Activated naive CD8-positive, alpha-beta T cell (primary cell): ENCODE results near the gene ADAMTS9.

Source experiments
- H3K27ac Mint-ChIP-seq: one replicate; pipeline ENCODE4 v1.8.0; 2021; ENCODE audit warnings: mixed read lengths
- H3K27me3 Mint-ChIP-seq: one replicate; pipeline ENCODE4 v1.8.0; 2021; ENCODE audit warnings: mixed read lengths
- H3K36me3 Mint-ChIP-seq: one replicate; pipeline ENCODE4 v1.8.0; 2021; ENCODE audit warnings: mixed read lengths
- H3K4me1 Mint-ChIP-seq: one replicate; pipeline ENCODE4 v1.8.0; 2021; ENCODE audit warnings: low read depth, mixed read lengths
- H3K4me3 Mint-ChIP-seq: one replicate; pipeline ENCODE4 v1.8.0; 2021; ENCODE audit warnings: mild to moderate bottlenecking, mixed read lengths
- H3K9me3 Mint-ChIP-seq: one replicate; pipeline ENCODE4 v1.8.0; 2021; ENCODE audit warnings: low read depth, mixed read lengths

Gene ADAMTS9

GRCh38 chr3:64505419-64505818, 182.4 kb downstream of the ADAMTS9 start:
- no peak overlapping the region for H3K27ac Mint-ChIP-seq
- peaks cover 1% of the 10 kb centered on the region for H3K27me3 Mint-ChIP-seq
- no peak overlapping the region for H3K4me3 Mint-ChIP-seq
- peaks cover 10% of the 10 kb centered on the region for H3K9me3 Mint-ChIP-seq
- no peaks in the 10 kb centered on the region for H3K36me3 Mint-ChIP-seq
- H3K4me1 Mint-ChIP-seq = no peaks in the 10 kb centered on the region

GRCh38 chr3:64502284-64502683, 185.5 kb downstream of the ADAMTS9 start:
- Mint-ChIP-seq H3K27ac (no peak overlapping the region), H3K4me1 (no peaks in the 10 kb centered on the region), H3K27me3 (peaks cover 10% of the 10 kb centered on the region), H3K4me3 (no peak overlapping the region), H3K9me3 (peaks cover 10% of the 10 kb centered on the region), H3K36me3 (no peaks in the 10 kb centered on the region)

- H3K4me3 Mint-ChIP-seq = no peak overlapping the region
- no peak overlapping the region for H3K27ac Mint-ChIP-seq
- H3K9me3 Mint-ChIP-seq = peaks cover 10% of the 10 kb centered on the region
- H3K36me3 Mint-ChIP-seq = no peaks in the 10 kb centered on the region
- peaks cover 11% of the 10 kb centered on the region for H3K27me3 Mint-ChIP-seq
- no peaks in the 10 kb centered on the region for H3K4me1 Mint-ChIP-seq
Measured at GRCh38 chr3:64501298-64501906, 186.4 kb downstream of the ADAMTS9 start.

GRCh38 chr3:64496786-64497490, 190.9 kb downstream of the ADAMTS9 start:
- Mint-ChIP-seq H3K27ac (no peak overlapping the region), H3K27me3 (peaks cover 23% of the 10 kb centered on the region), H3K4me3 (no peak overlapping the region), H3K9me3 (no peaks in the 10 kb centered on the region), H3K4me1 (no peaks in the 10 kb centered on the region), H3K36me3 (no peaks in the 10 kb centered on the region)

GRCh38 chr3:64495781-64496334, 191.9 kb downstream of the ADAMTS9 start:
- H3K4me3 Mint-ChIP-seq = no peak overlapping the region
- H3K27me3 Mint-ChIP-seq = peaks cover 33% of the 10 kb centered on the region
- no peak overlapping the region for H3K27ac Mint-ChIP-seq
- no peaks in the 10 kb centered on the region for H3K36me3 Mint-ChIP-seq
- H3K4me1 Mint-ChIP-seq = no peaks in the 10 kb centered on the region
- no peaks in the 10 kb centered on the region for H3K9me3 Mint-ChIP-seq

GRCh38 chr3:64495121-64495780, 192.5 kb downstream of the ADAMTS9 start:
- H3K4me3 Mint-ChIP-seq = no peak overlapping the region
- H3K4me1 Mint-ChIP-seq = no peaks in the 10 kb centered on the region
- no peak overlapping the region for H3K27ac Mint-ChIP-seq
- H3K9me3 Mint-ChIP-seq = no peaks in the 10 kb centered on the region
- no peaks in the 10 kb centered on the region for H3K36me3 Mint-ChIP-seq
- H3K27me3 Mint-ChIP-seq = peaks cover 40% of the 10 kb centered on the region

GRCh38 chr3:64494526-64494925, 193.3 kb downstream of the ADAMTS9 start:
- H3K4me3 Mint-ChIP-seq = no peak overlapping the region
- peaks cover 40% of the 10 kb centered on the region for H3K27me3 Mint-ChIP-seq
- H3K36me3 Mint-ChIP-seq = no peaks in the 10 kb centered on the region
- no peak overlapping the region for H3K27ac Mint-ChIP-seq
- H3K4me1 Mint-ChIP-seq = no peaks in the 10 kb centered on the region
- H3K9me3 Mint-ChIP-seq = no peaks in the 10 kb centered on the region

- Mint-ChIP-seq H3K4me3 (no peak overlapping the region), H3K9me3 (no peaks in the 10 kb centered on the region), H3K4me1 (no peaks in the 10 kb centered on the region), H3K27me3 (peaks cover 38% of the 10 kb centered on the region), H3K27ac (no peak overlapping the region), H3K36me3 (no peaks in the 10 kb centered on the region)
Measured at GRCh38 chr3:64493149-64493548, 194.7 kb downstream of the ADAMTS9 start.

- H3K27ac Mint-ChIP-seq = no peak overlapping the region
- no peaks in the 10 kb centered on the region for H3K36me3 Mint-ChIP-seq
- H3K4me3 Mint-ChIP-seq = no peak overlapping the region
- no peaks in the 10 kb centered on the region for H3K9me3 Mint-ChIP-seq
- peaks cover 38% of the 10 kb centered on the region for H3K27me3 Mint-ChIP-seq
- H3K4me1 Mint-ChIP-seq = no peaks in the 10 kb centered on the region
Measured at GRCh38 chr3:64491843-64492242, 196.0 kb downstream of the ADAMTS9 start.

- Mint-ChIP-seq H3K36me3 (no peaks in the 10 kb centered on the region), H3K4me1 (no peaks in the 10 kb centered on the region), H3K27ac (no peak overlapping the region), H3K27me3 (peaks cover 36% of the 10 kb centered on the region), H3K4me3 (no peak overlapping the region), H3K9me3 (no peaks in the 10 kb centered on the region)
Measured at GRCh38 chr3:64490180-64490724, 197.5 kb downstream of the ADAMTS9 start.

- Mint-ChIP-seq H3K27me3 (peaks cover 36% of the 10 kb centered on the region), H3K4me3 (no peak overlapping the region), H3K9me3 (no peaks in the 10 kb centered on the region), H3K36me3 (no peaks in the 10 kb centered on the region), H3K27ac (no peak overlapping the region), H3K4me1 (no peaks in the 10 kb centered on the region)
Measured at GRCh38 chr3:64489361-64490044, 198.3 kb downstream of the ADAMTS9 start.

GRCh38 chr3:64488939-64489338, 198.9 kb downstream of the ADAMTS9 start:
- H3K4me1 Mint-ChIP-seq = no peaks in the 10 kb centered on the region
- no peak overlapping the region for H3K4me3 Mint-ChIP-seq
- H3K36me3 Mint-ChIP-seq = no peaks in the 10 kb centered on the region
- H3K9me3 Mint-ChIP-seq = no peaks in the 10 kb centered on the region
- peaks cover 32% of the 10 kb centered on the region for H3K27me3 Mint-ChIP-seq
- H3K27ac Mint-ChIP-seq = no peak overlapping the region

GRCh38 chr3:64484289-64484992, 203.4 kb downstream of the ADAMTS9 start:
- no peaks in the 10 kb centered on the region for H3K36me3 Mint-ChIP-seq
- H3K4me3 Mint-ChIP-seq = no peak overlapping the region
- no peaks in the 10 kb centered on the region for H3K4me1 Mint-ChIP-seq
- no peak overlapping the region for H3K27ac Mint-ChIP-seq
- peaks cover 6% of the 10 kb centered on the region for H3K27me3 Mint-ChIP-seq
- no peaks in the 10 kb centered on the region for H3K9me3 Mint-ChIP-seq

GRCh38 chr3:64483467-64483866, 204.3 kb downstream of the ADAMTS9 start:
- Mint-ChIP-seq H3K27me3 (peaks cover 2% of the 10 kb centered on the region), H3K4me3 (no peak overlapping the region), H3K4me1 (no peaks in the 10 kb centered on the region), H3K27ac (no peak overlapping the region), H3K36me3 (no peaks in the 10 kb centered on the region), H3K9me3 (no peaks in the 10 kb centered on the region)
